ENCODE results near the gene CRABP1. TPM values are rescaled to one million over a fixed set of nuclear protein-coding genes. Genes with fewer than 3 reads are reported as not detected.
"Not testable (repeated sequence)": the region's sequence is repeated elsewhere in the genome, so short reads cannot be mapped to it uniquely, and the experiment has no call there.

CRABP1 gene
- total and polyA plus RNA-seq, 3 donors from 2014 or later: 0.74 to 2.4 (median 1.1) TPM

- no peaks in the 10 kb centered on the region for H3K9me3 ChIP-seq
- intact Hi-C loops (cut with DNase I; ENCODE audit: low total_unique reads): no loop called here
- no peak for DNase-seq
- no peak overlapping the region for H3K27ac ChIP-seq
- H3K4me1 ChIP-seq: no peaks in the 10 kb centered on the region
- no peak overlapping the region for H3K4me3 ChIP-seq
- H3K36me3 ChIP-seq (ENCODE audit: low read depth, missing control alignments): no peaks in the 10 kb centered on the region
- no peaks in the 10 kb centered on the region for H3K27me3 ChIP-seq
- TF ChIP-seq POLR2A (IDR thresholded peaks at IDR 0.05) (no peak), CTCF (IDR thresholded peaks at IDR 0.05) (no peak)
- 73 to 80% methylated on average over 3 of the region's 3 CpGs for WGBS, 2 donors
Observed at GRCh38 chr15:78369161-78369560, 29.0 kb downstream of the CRABP1 start.

GRCh38 chr15:78370013-78370412 lies 29.9 kb downstream of the CRABP1 start:
- Histone ChIP-seq H3K4me3 (no peak overlapping the region), H3K27ac (no peak overlapping the region), H3K9me3 (no peaks in the 10 kb centered on the region), H3K36me3 (ENCODE audit: low read depth, missing control alignments) (no peaks in the 10 kb centered on the region), H3K4me1 (no peaks in the 10 kb centered on the region), H3K27me3 (no peaks in the 10 kb centered on the region)
- no peak for TF ChIP-seq POLR2A (IDR thresholded peaks at IDR 0.05)
- TF ChIP-seq CTCF (IDR thresholded peaks at IDR 0.05): no peak
- 61 to 78% methylated on average over 6 of the region's 6 CpGs for WGBS, 2 donors
- no peak for DNase-seq
- intact Hi-C loops (cut with DNase I; ENCODE audit: low total_unique reads): no loop called here

GRCh38 chr15:78372880-78373279 lies 32.7 kb downstream of the CRABP1 start:
- intact Hi-C loops (cut with DNase I; ENCODE audit: low total_unique reads): no loop called here
- WGBS, 2 donors: 80 to 90% methylated on average over 4 to 5 of the region's 5 CpGs
- no peak for DNase-seq
- Histone ChIP-seq H3K9me3 (no peaks in the 10 kb centered on the region), H3K36me3 (ENCODE audit: low read depth, missing control alignments) (no peaks in the 10 kb centered on the region), H3K27ac (no peak overlapping the region), H3K4me1 (no peaks in the 10 kb centered on the region), H3K4me3 (no peak overlapping the region), H3K27me3 (no peaks in the 10 kb centered on the region)
- no peak for TF ChIP-seq POLR2A (IDR thresholded peaks at IDR 0.05)
- no peak for TF ChIP-seq CTCF (IDR thresholded peaks at IDR 0.05)

- Histone ChIP-seq H3K4me1 (no peaks in the 10 kb centered on the region), H3K27ac (no peak overlapping the region), H3K9me3 (no peaks in the 10 kb centered on the region), H3K4me3 (no peak overlapping the region), H3K36me3 (ENCODE audit: low read depth, missing control alignments) (no peaks in the 10 kb centered on the region), H3K27me3 (no peaks in the 10 kb centered on the region)
- intact Hi-C loops (cut with DNase I; ENCODE audit: low total_unique reads): no loop called here
- TF ChIP-seq CTCF (IDR thresholded peaks at IDR 0.05): no peak
- DNase-seq: no peak
- WGBS, 2 donors: 72 to 73% methylated on average over 13 to 14 of the region's 14 CpGs
Observed at GRCh38 chr15:78374436-78375393, 34.6 kb downstream of the CRABP1 start.

GRCh38 chr15:78380143-78380542 lies 40.0 kb downstream of the CRABP1 start:
- DNase-seq; H3K27me3 ChIP-seq; H3K4me1 ChIP-seq; H3K4me3 ChIP-seq; H3K36me3 ChIP-seq (ENCODE audit: low read depth, missing control alignments); intact Hi-C loops (cut with DNase I; ENCODE audit: low total_unique reads); H3K27ac ChIP-seq; H3K9me3 ChIP-seq: not testable (repeated sequence)
- WGBS, 2 donors: 54% methylated on average over 1 of the region's 1 CpG
